OCI-LY7 (cell line): Measurements from ENCODE around the gene FBLN5. TPM values are rescaled to one million over a fixed set of nuclear protein-coding genes. Genes with fewer than 3 reads are reported as not detected.

Experiments used
- BruUV-seq: library from RNA; stranded (reverse); fragments of 400-500 nt; replicated peaks from 2 replicates; lab custom pipeline; 2021; lab: Mats Ljungman, UMichigan
- CTCF ChIA-PET: fragments of 300-600 bp; sonication (Branson Sonifier 250); formaldehyde crosslinking; loops from one replicate; lab custom pipeline; 2022; ENCODE audit warnings: antibody characterized with exemption; ENCODE audit not compliant: unreplicated experiment; lab: Charles Lee
- POLR2A ChIA-PET: fragments of 300-600 bp; sonication (Branson Sonifier 250); formaldehyde crosslinking; loops from one replicate; lab custom pipeline; 2022; ENCODE audit warnings: antibody characterized with exemption; lab: Charles Lee
- DNase-seq: peaks from one replicate; pipeline ENCODE4 v3.0.0-alpha.2; 2015; ENCODE audit warnings: low spot score
- H2AFZ ChIP-seq: fragments of 200-600 bp; sonication (generic), shearing (Covaris generic); 2 replicates; pipeline ENCODE4 v1.6.1; 2014; ENCODE audit warnings: mild to moderate bottlenecking, antibody characterized with exemption, low read length, moderate library complexity
- H3K27ac ChIP-seq: fragments of 200-600 bp; sonication (generic); 2 replicates; pipeline ENCODE4 v1.5.1; 2014; ENCODE audit warnings: mixed run types, low read depth, mild to moderate bottlenecking, moderate library complexity, low read length, inconsistent platforms; ENCODE audit not compliant: poor library complexity, severe bottlenecking
- H3K36me3 ChIP-seq: fragments of 200-600 bp; sonication (generic); 2 replicates; pipeline ENCODE4 v1.6.1; 2014; ENCODE audit warnings: mild to moderate bottlenecking, antibody characterized with exemption, low read length, moderate library complexity, mixed read lengths; ENCODE audit not compliant: insufficient read depth
- H3K4me1 ChIP-seq: fragments of 200-600 bp; sonication (generic); 2 replicates; pipeline ENCODE4 v1.5.1; 2014; ENCODE audit warnings: mild to moderate bottlenecking, low read length; ENCODE audit not compliant: insufficient read depth, poor library complexity, severe bottlenecking
- H3K4me2 ChIP-seq: fragments of 200-600 bp; sonication (generic); 2 replicates; pipeline ENCODE4 v1.6.1; 2014; ENCODE audit warnings: mild to moderate bottlenecking, low read length
- H3K4me3 ChIP-seq: fragments of 200-600 bp; sonication (generic); 2 replicates; pipeline ENCODE4 v1.5.1; 2014; ENCODE audit warnings: mild to moderate bottlenecking, low read depth, low read length; ENCODE audit not compliant: poor library complexity, severe bottlenecking
- H3K79me2 ChIP-seq: fragments of 200-600 bp; sonication (generic); 2 replicates; pipeline ENCODE4 v1.6.1; 2016; ENCODE audit warnings: low read depth, mild to moderate bottlenecking, low read length, moderate library complexity, mixed read lengths; ENCODE audit not compliant: insufficient read depth
- H3K9me2 ChIP-seq: fragments of 200-600 bp; sonication (generic); 2 replicates; pipeline ENCODE4 v1.6.1; 2016; ENCODE audit warnings: mild to moderate bottlenecking, low read length, mixed read lengths; ENCODE audit not compliant: insufficient read depth
- H3K9me3 ChIP-seq: fragments of 200-600 bp; sonication (generic); 2 replicates; pipeline ENCODE4 v1.6.1; 2014; ENCODE audit warnings: mild to moderate bottlenecking, mixed run types, low read length, mixed read lengths
- H4K20me1 ChIP-seq: fragments of 200-600 bp; sonication (generic); 2 replicates; pipeline ENCODE4 v1.6.1; 2014; ENCODE audit warnings: mild to moderate bottlenecking, antibody characterized with exemption, low read length, moderate library complexity, mixed read lengths; ENCODE audit not compliant: insufficient read depth
- EZH2phosphoT487 ChIP-seq: fragments of 200-600 bp; sonication (generic); IDR thresholded peaks from 2 replicates; pipeline ENCODE4 v1.6.1; 2018; ENCODE audit warnings: low read depth, borderline replicate concordance, mild to moderate bottlenecking, mixed run types, antibody characterized with exemption, low read length, moderate library complexity, mixed read lengths
- intact Hi-C: fragments of 100-400 bp; cut with micrococcal nuclease; formaldehyde crosslinking; loops from one replicate; pipeline ENCODE4 v1.10.0; 2022; ENCODE audit not compliant: unreplicated experiment
- total RNA-seq, 2 experiments: library from RNA; depleted of rRNA in 1 of 2; stranded (reverse); fragments of >200 nt in 1 of 2; shearing (Covaris generic) in 1 of 2; gene quantifications; 2 replicates each; pipeline ENCODE4 v1.2.3, GENCODE V29; 2014 to 2022
- TF ChIP-seq, protein P1 (sequence below): fragments of 200-600 bp; sonication (generic); conservative IDR thresholded peaks from 2 replicates; pipeline ENCODE4 v1.5.1; 2014; ENCODE audit warnings: mild to moderate bottlenecking, antibody characterized with exemption, low read length, moderate library complexity, mixed read lengths

FBLN5 gene
- total RNA-seq, 2 experiments from 2014 or later, result 0.91 to 2.3 TPM

DNA sequence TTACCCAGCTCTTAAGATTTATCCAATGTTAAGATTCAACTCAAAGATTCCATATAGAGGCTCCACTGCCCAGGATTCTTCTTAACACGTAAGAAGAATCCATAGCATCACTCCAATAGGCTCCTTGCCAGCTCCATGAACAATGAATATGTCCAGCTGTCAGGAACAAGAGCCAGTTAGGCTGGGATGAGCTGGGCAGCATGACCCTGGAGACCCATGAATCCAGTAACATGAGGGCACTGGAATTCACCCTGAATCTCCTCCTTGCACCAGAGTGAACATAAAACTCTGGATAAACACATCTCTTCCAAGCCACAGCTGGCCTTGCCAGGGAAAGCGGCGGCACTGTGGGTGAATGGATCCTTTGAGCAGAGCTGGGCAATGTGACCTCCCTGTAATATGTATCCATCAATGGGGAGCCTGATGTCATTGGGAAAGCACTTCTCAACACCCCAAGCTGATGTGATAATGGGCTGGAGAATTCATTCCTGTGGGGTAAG, 55.7 kb downstream of the FBLN5 start:
- Histone ChIP-seq H3K27ac (no peak overlapping the region), H4K20me1 (no peaks in the 10 kb centered on the region), H3K4me1 (no peaks in the 10 kb centered on the region), H3K9me3 (no peaks in the 10 kb centered on the region), H3K36me3 (no peaks in the 10 kb centered on the region), H3K4me2 (no peak overlapping the region), H3K9me2 (no peaks in the 10 kb centered on the region), H2AFZ (no peak overlapping the region), H3K4me3 (no peak overlapping the region), H3K79me2 (no peaks in the 10 kb centered on the region)
- BruUV-seq, result no TSS peak
- TF ChIP-seq, protein P1, sequence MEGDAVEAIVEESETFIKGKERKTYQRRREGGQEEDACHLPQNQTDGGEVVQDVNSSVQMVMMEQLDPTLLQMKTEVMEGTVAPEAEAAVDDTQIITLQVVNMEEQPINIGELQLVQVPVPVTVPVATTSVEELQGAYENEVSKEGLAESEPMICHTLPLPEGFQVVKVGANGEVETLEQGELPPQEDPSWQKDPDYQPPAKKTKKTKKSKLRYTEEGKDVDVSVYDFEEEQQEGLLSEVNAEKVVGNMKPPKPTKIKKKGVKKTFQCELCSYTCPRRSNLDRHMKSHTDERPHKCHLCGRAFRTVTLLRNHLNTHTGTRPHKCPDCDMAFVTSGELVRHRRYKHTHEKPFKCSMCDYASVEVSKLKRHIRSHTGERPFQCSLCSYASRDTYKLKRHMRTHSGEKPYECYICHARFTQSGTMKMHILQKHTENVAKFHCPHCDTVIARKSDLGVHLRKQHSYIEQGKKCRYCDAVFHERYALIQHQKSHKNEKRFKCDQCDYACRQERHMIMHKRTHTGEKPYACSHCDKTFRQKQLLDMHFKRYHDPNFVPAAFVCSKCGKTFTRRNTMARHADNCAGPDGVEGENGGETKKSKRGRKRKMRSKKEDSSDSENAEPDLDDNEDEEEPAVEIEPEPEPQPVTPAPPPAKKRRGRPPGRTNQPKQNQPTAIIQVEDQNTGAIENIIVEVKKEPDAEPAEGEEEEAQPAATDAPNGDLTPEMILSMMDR, result no peak
- TF ChIP-seq EZH2phosphoT487, result no peak
- POLR2A ChIA-PET, result interaction anchor here (0.6 kb wide), 1 partner anchor 779 kb away, joined by 5 read pairs; no protein-coding TSS in a partner anchor
- DNase-seq, result no peak
- CTCF ChIA-PET, result interaction anchor here (0.6 kb wide), 1 partner anchor 28 kb away, joined by 5 read pairs; no protein-coding TSS in a partner anchor
- intact Hi-C loops, result loop anchor here (10.0 kb wide), 1 partner anchor 237 kb away; no protein-coding TSS in a partner anchor

DNA sequence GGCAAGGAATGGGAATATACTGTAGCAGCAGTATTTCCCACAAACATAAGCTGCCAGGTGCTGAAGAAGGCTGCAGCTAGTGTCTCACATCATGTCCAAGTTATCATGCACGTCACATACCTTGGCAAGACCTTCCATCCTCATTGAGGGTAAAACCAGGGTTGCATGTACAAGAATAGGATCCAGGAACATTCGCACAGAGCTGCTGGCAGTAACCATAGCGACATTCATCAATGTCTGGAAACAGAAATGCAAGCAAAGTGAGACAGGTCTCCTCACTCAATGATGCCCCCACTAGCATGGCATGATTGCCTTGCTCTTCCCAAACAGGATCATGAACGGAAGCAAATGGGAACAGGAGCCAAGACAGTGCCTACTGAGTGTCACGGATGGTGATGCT, 56.4 kb downstream of the FBLN5 start:
- H3K9me2 ChIP-seq, result no peaks in the 10 kb centered on the region
- H3K27ac ChIP-seq, result no peak overlapping the region
- DNase-seq, result no peak
- ChIA-PET POLR2A (no interaction called here), CTCF (interaction anchor here (0.6 kb wide), 1 partner anchor 27 kb away, joined by 5 read pairs; no protein-coding TSS in a partner anchor)
- no peaks in the 10 kb centered on the region for H3K36me3 ChIP-seq
- no peaks in the 10 kb centered on the region for H4K20me1 ChIP-seq
- no peaks in the 10 kb centered on the region for H3K79me2 ChIP-seq
- no peaks in the 10 kb centered on the region for H3K4me1 ChIP-seq
- H2AFZ ChIP-seq, result no peak overlapping the region
- intact Hi-C loops, result loop anchor here (10.0 kb wide), 1 partner anchor 236 kb away; no protein-coding TSS in a partner anchor
- no peak for TF ChIP-seq EZH2phosphoT487
- TF ChIP-seq, protein P1, result no peak
- H3K9me3 ChIP-seq, result no peaks in the 10 kb centered on the region
- no TSS peak for BruUV-seq
- H3K4me2 ChIP-seq, result no peak overlapping the region
- no peak overlapping the region for H3K4me3 ChIP-seq

DNA sequence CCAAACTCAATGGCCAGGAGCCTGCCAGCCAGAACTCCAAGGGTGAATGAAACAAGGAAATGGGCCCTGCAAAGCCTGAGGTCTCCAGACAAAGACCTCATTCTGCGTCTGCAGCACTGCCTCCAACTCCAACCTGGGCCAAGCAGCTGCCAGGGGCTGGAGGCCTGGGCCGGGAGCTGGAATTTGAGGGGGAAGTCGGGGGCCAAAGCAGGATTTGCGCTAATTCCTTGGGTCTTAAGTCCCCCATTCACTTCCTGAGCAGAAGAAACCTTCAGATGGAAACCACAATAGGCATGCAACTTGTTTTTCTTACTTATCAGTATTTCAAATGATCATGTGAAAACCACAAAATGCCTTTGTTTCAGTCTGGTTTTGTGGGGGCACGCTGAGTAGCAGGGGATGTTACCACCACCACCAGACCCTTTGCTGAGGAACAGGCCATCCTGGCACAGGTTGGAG, 57.2 kb downstream of the FBLN5 start:
- H3K9me2 ChIP-seq, result no peaks in the 10 kb centered on the region
- H3K36me3 ChIP-seq, result no peaks in the 10 kb centered on the region
- H3K27ac ChIP-seq, result no peak overlapping the region
- intact Hi-C loops, result loop anchor here (10.0 kb wide), 1 partner anchor 236 kb away; no protein-coding TSS in a partner anchor
- H3K79me2 ChIP-seq, result no peaks in the 10 kb centered on the region
- H3K9me3 ChIP-seq, result no peaks in the 10 kb centered on the region
- no peak for DNase-seq
- H3K4me2 ChIP-seq, result no peak overlapping the region
- no peaks in the 10 kb centered on the region for H4K20me1 ChIP-seq
- BruUV-seq, result no TSS peak
- POLR2A ChIA-PET, result no interaction called here
- TF ChIP-seq, protein P1, result no peak
- no peak for TF ChIP-seq EZH2phosphoT487
- CTCF ChIA-PET, result no interaction called here
- H2AFZ ChIP-seq, result no peak overlapping the region
- no peak overlapping the region for H3K4me3 ChIP-seq
- H3K4me1 ChIP-seq, result no peaks in the 10 kb centered on the region
